ENCODE measurements around the gene PIGP. TPM values are rescaled to one million over a fixed set of nuclear protein-coding genes. Genes with fewer than 3 reads are reported as not detected.

Gene PIGP
- total and polyA plus RNA-seq, 9 of the 15 experiments (the other 6 are each of a cell fraction or from before 2014, with no cell fraction given) = 18.3 to 122 (median 35.6) TPM

DNA sequence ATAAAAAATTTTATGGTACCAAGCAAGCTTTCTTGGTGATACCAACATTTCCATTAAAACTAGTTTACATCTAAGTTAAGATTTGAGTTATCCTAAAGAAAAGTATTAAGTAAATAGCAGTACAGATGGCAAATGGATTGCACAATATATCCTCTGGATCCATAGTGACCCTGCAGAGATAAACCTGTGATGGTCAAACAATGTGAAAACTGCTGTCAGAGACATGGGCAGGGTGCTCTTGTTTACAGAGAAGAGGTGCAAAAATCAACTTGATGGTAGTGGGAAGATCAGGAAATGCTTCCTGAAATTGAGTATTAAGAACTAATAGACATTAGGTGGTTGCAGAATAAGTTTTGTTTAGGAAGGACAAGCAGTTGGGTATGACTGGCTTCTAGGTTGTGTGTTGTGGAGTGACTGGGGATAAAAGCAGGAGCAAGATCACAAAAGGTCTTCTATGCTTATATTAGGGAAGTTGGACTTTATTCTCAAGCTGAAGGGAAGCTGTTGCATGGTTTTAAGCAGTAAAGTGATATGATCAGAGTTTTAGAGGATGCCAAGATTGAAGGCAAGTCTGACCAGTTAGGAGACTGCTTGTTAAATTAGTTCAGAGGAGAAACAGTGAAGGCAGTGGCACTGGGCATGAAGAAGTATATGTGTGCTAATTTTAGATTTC, 10.1 kb upstream of the PIGP start:
- no peak overlapping the region for H2AFZ ChIP-seq (ENCODE audit: low read depth, low read length)
- peaks cover 93% of the 10 kb centered on the region for H3K79me2 ChIP-seq (ENCODE audit: control insufficient read depth, insufficient read depth, low read length)
- peaks cover 19% of the 10 kb centered on the region for H4K20me1 ChIP-seq (replicated peaks; ENCODE audit: control insufficient read depth, insufficient read depth, low read length)
- intact Hi-C loops (cut with micrococcal nuclease) = loop anchor here (10.0 kb wide), 1 partner anchor 292 kb away; no protein-coding TSS in a partner anchor
- peaks cover 10% of the 10 kb centered on the region; the same call in 1 of the 3 replicates for H3K36me3 ChIP-seq (ENCODE audit: control insufficient read depth, insufficient read depth, low read length)
- DNase-seq (ENCODE audit: extremely low read depth in 1 of 4, low spot score in 3 of 4) (no peak), FAIRE-seq (no peak), ATAC-seq (no peak)
- no peaks in the 10 kb centered on the region for H3K9me3 ChIP-seq (replicated peaks; ENCODE audit: control insufficient read depth, insufficient read depth, low read depth, low read length)
- no peak overlapping the region for H3K4me3 ChIP-seq
- no peak overlapping the region for H3K4me2 ChIP-seq (ENCODE audit: insufficient read depth, low read length)
- no peak overlapping the region for H3K27ac ChIP-seq (ENCODE audit: extremely low read depth, low read depth, low read length)
- BruUV-seq (replicated peaks) = no TSS peak
- CTCF ChIA-PET (ENCODE audit: low intra/inter-chr PET ratio) = interaction anchor here (1.5 kb wide), 1 partner anchor 106 kb away, joined by 5 read pairs; no protein-coding TSS in a partner anchor
- H3K9me1 ChIP-seq (ENCODE audit: control insufficient read depth, insufficient read depth, low read length) = peaks cover 4% of the 10 kb centered on the region
- H3K27me3 ChIP-seq (ENCODE audit: control insufficient read depth in 2 of 2, insufficient read depth in 2 of 2, low read length in 2 of 2) = no peaks in the 10 kb centered on the region
- H3K4me1 ChIP-seq (replicated peaks in 1 of 2; ENCODE audit: control insufficient read depth in 2 of 2, insufficient read depth in 2 of 2, low read length in 2 of 2) = peaks cover 7 to 32% of the 10 kb centered on the region in 2 experiments; a peak in 4 of 5 replicates
- POLR2A ChIA-PET = interaction anchor here (0.8 to 1.8 kb wide), 4 partner anchors 13 to 417 kb away, joined by 3 to 5 read pairs (median 4); no protein-coding TSS in a partner anchor
- in situ Hi-C loops (cut with MboI) = loop anchor here (10.0 kb wide), 1 partner anchor 108 kb away; no protein-coding TSS in a partner anchor
- no peak overlapping the region for H3K9ac ChIP-seq (ENCODE audit: insufficient read depth in 1 of 2, low read depth in 2 of 2, low read length in 2 of 2)
- TF ChIP-seq YY1 (IDR thresholded peaks at IDR 0.05; ENCODE audit: borderline replicate concordance in 1 of 3, control insufficient read depth in 1 of 3, extremely low read depth in 1 of 3, insufficient read depth in 3 of 3, insufficient read length in 1 of 3, insufficient replicate concordance in 2 of 3, low read depth in 1 of 3, low read length in 2 of 3) (no peak), CEBPB (tag; IDR thresholded peaks at IDR 0.05) (peak; percentile 93), CEBPG (CRISPR knock-in tag; IDR thresholded peaks at IDR 0.05) (no peak), CEBPG (tag; conservative IDR thresholded peaks at IDR 0.05 in 1 of 2, IDR thresholded peaks at IDR 0.05 in 1 of 2) (peak; percentile 70 to 83), ZNF253 (CRISPR knock-in tag; conservative IDR thresholded peaks at IDR 0.05) (no peak), HMBOX1 (IDR thresholded peaks at IDR 0.05) (peak; percentile 36; the same call in 1 of the 2 replicates)
- TF ChIP-seq, protein P1, sequence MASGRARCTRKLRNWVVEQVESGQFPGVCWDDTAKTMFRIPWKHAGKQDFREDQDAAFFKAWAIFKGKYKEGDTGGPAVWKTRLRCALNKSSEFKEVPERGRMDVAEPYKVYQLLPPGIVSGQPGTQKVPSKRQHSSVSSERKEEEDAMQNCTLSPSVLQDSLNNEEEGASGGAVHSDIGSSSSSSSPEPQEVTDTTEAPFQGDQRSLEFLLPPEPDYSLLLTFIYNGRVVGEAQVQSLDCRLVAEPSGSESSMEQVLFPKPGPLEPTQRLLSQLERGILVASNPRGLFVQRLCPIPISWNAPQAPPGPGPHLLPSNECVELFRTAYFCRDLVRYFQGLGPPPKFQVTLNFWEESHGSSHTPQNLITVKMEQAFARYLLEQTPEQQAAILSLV (tag; IDR thresholded peaks at IDR 0.05) = peak; percentile 76
- TF ChIP-seq, protein P2, sequence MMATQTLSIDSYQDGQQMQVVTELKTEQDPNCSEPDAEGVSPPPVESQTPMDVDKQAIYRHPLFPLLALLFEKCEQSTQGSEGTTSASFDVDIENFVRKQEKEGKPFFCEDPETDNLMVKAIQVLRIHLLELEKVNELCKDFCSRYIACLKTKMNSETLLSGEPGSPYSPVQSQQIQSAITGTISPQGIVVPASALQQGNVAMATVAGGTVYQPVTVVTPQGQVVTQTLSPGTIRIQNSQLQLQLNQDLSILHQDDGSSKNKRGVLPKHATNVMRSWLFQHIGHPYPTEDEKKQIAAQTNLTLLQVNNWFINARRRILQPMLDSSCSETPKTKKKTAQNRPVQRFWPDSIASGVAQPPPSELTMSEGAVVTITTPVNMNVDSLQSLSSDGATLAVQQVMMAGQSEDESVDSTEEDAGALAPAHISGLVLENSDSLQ (IDR thresholded peaks at IDR 0.05) = peak; percentile 64

All from K562 (cell line).